Neutrophil (primary cell): ENCODE results near the gene PSAP.

Experiments used
- H3K27ac ChIP-seq: fragments of 200-600 bp; sonication (generic); 2 replicates; pipeline ENCODE4 v1.5.1; 2016; ENCODE audit warnings: mild to moderate bottlenecking, moderate library complexity
- H3K27me3 ChIP-seq: fragments of 200-600 bp; sonication (generic); 2 replicates; pipeline ENCODE4 v1.6.0; 2016; ENCODE audit warnings: mild to moderate bottlenecking
- H3K36me3 ChIP-seq: fragments of 200-600 bp; sonication (generic); 2 replicates; pipeline ENCODE4 v1.5.1; 2017
- H3K4me1 ChIP-seq, 2 experiments: fragments of 200-600 bp in 1 of 2; sonication (generic) in 1 of 2; 1 replicate in 1 of 2; 2 replicates in 1 of 2; pipeline versions ENCODE4 v1.5.1 to v1.6.1; 2013 to 2016; ENCODE audit warnings: low read depth in 1 of 2, low read length in 1 of 2, mild to moderate bottlenecking in 1 of 2, moderate library complexity in 1 of 2; ENCODE audit not compliant: control insufficient read depth in 1 of 2, insufficient read depth in 1 of 2
- H3K4me3 ChIP-seq, 2 experiments: fragments of 200-600 bp in 1 of 2; sonication (generic) in 1 of 2; 1 replicate in 1 of 2; 2 replicates in 1 of 2; pipeline ENCODE4 v1.5.1; 2013 to 2016; ENCODE audit warnings: low read depth in 1 of 2, low read length in 1 of 2, mild to moderate bottlenecking in 1 of 2, moderate library complexity in 1 of 2
- H3K9me3 ChIP-seq: fragments of 200-600 bp; sonication (generic); 2 replicates; pipeline ENCODE4 v1.5.1; 2016
- CTCF ChIP-seq: fragments of 200-600 bp; sonication (generic); IDR thresholded peaks from 2 replicates; pipeline ENCODE4 v1.5.1; 2016; ENCODE audit warnings: antibody characterized with exemption

PSAP gene

GRCh38 chr10:71782221-71782916 is 68.7 kb downstream of the PSAP start:
- H3K4me1 ChIP-seq = peaks cover 60 to 66% of the 10 kb centered on the region in 2 experiments
- peak overlapping the region; percentile 65 for H3K27ac ChIP-seq
- no peaks in the 10 kb centered on the region for H3K27me3 ChIP-seq
- H3K4me3 ChIP-seq = peak overlapping the region in 1 of 2 experiments; percentile 32
- no peaks in the 10 kb centered on the region for H3K9me3 ChIP-seq
- H3K36me3 ChIP-seq = no peaks in the 10 kb centered on the region
- TF ChIP-seq CTCF = no peak

DNA sequence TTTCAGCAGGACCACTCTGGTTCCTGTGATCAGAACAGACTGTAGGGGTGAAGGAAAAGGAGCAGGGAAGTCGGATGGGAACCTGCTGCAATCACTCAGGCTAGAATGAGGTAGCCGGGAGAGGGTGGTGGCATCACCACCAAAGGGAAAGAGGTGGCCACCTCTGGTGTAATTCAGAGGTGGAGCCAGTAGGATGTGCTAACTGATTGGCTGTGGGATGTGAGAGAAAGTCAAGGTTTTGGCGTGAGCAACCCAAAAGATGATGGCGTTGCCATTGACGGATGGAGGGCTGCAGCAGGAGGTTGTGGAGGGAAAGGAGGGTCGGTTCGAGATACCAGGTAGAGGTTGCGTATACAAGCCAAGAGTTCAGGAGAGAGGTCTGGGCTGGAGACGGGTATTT is 70.3 kb downstream of the PSAP start:
- peaks cover 77 to 82% of the 10 kb centered on the region in 2 experiments for H3K4me1 ChIP-seq
- no peaks in the 10 kb centered on the region for H3K9me3 ChIP-seq
- no peaks in the 10 kb centered on the region for H3K36me3 ChIP-seq
- no peak for TF ChIP-seq CTCF
- no peaks in the 10 kb centered on the region for H3K27me3 ChIP-seq
- no peak overlapping the region for H3K4me3 ChIP-seq
- peak overlapping the region; percentile 99 for H3K27ac ChIP-seq

- TF ChIP-seq CTCF = no peak
- Histone ChIP-seq H3K27me3 (no peaks in the 10 kb centered on the region), H3K9me3 (no peaks in the 10 kb centered on the region), H3K36me3 (no peaks in the 10 kb centered on the region), H3K4me1 (peaks cover 82 to 88% of the 10 kb centered on the region in 2 experiments), H3K27ac (peak overlapping the region; percentile 99), H3K4me3 (no peak overlapping the region)
Observed at GRCh38 chr10:71780156-71780555, 70.9 kb downstream of the PSAP start.

DNA sequence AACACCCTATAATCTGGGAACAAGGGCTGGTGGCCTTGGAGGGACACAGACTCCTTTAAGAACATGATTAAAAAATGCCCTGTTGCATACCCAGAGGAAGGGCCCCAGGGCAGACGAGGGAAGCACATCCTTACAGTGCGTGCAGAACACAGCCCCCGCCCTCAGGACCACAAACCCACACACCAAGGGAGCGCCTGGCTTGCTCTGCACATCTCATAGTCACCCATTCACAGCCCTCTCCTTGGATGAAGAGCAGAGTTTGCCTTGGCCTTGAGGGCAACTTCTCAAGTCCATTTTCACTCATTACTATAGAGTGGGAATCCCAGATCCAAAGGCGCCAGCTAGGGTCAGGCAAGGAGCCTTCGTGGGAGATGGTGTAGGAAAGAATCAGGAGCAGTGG is 71.4 kb downstream of the PSAP start:
- no peak for TF ChIP-seq CTCF
- Histone ChIP-seq H3K27me3 (no peaks in the 10 kb centered on the region), H3K4me3 (no peak overlapping the region), H3K9me3 (no peaks in the 10 kb centered on the region), H3K27ac (peak overlapping the region; percentile 99), H3K36me3 (no peaks in the 10 kb centered on the region), H3K4me1 (peaks cover 87 to 93% of the 10 kb centered on the region in 2 experiments)

GRCh38 chr10:71778071-71778825 is 72.8 kb downstream of the PSAP start:
- H3K27ac ChIP-seq = peak overlapping the region; percentile 99

More at GRCh38 chr10:71778071-71778825, 72.8 kb downstream of the PSAP start:
- H3K4me3 ChIP-seq = peak overlapping the region in 1 of 2 experiments; percentile 7
- no peak for TF ChIP-seq CTCF
- no peaks in the 10 kb centered on the region for H3K9me3 ChIP-seq
- peaks cover 4% of the 10 kb centered on the region for H3K36me3 ChIP-seq
- no peaks in the 10 kb centered on the region for H3K27me3 ChIP-seq
- peaks cover 93 to 95% of the 10 kb centered on the region in 2 experiments for H3K4me1 ChIP-seq
